ENCODE results near the gene PRDX5.

DNA sequence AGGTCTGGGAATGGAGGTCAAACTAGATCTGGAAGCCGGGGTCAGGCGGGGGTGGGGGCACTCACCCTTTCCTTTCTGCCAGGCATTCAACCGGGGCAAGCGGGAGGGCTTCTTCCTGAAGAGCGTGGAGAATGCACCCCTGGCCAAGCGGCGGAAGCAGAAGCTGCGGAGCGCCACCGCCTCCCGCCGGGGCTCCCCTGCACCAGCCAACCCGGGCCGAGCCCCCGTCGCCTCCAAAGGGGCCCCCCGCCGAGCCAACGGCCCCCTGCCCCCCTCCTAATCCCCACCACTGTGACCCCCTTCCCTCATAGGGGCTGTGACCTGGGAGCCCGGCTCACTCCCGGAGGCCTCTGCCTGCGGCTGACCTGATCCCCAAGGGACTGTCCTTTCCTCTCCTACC lies 53.3 kb downstream of the PRDX5 start:
- TF ChIP-seq, protein P1, sequence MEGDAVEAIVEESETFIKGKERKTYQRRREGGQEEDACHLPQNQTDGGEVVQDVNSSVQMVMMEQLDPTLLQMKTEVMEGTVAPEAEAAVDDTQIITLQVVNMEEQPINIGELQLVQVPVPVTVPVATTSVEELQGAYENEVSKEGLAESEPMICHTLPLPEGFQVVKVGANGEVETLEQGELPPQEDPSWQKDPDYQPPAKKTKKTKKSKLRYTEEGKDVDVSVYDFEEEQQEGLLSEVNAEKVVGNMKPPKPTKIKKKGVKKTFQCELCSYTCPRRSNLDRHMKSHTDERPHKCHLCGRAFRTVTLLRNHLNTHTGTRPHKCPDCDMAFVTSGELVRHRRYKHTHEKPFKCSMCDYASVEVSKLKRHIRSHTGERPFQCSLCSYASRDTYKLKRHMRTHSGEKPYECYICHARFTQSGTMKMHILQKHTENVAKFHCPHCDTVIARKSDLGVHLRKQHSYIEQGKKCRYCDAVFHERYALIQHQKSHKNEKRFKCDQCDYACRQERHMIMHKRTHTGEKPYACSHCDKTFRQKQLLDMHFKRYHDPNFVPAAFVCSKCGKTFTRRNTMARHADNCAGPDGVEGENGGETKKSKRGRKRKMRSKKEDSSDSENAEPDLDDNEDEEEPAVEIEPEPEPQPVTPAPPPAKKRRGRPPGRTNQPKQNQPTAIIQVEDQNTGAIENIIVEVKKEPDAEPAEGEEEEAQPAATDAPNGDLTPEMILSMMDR (conservative IDR thresholded peaks at IDR 0.05; ENCODE audit: low read depth, low read length): no peak
- TF ChIP-seq EZH2 (IDR thresholded peaks at IDR 0.05; ENCODE audit: borderline replicate concordance, low read depth, low read length, poor library complexity, severe bottlenecking): no peak
